Astrocyte (in vitro differentiated cells and primary cell): Measurements from ENCODE around the gene PTCD3. TPM values are rescaled to one million over a fixed set of nuclear protein-coding genes. Genes with fewer than 3 reads are reported as not detected.

Source experiments
- DNase-seq: peaks from one replicate; pipeline ENCODE4 v3.0.0-alpha.2; 2010; ENCODE audit warnings: low read depth
- FAIRE-seq: peaks from 2 replicates; lab custom pipeline; 2011; peaks lifted over from hg19 to GRCh38; lab: Jason Lieb, UNC
- H2AFZ ChIP-seq: 2 replicates; pipeline ENCODE4 v1.6.0; 2012; ENCODE audit warnings: low read depth, low read length, inconsistent platforms
- H3K27ac ChIP-seq: 2 replicates; pipeline ENCODE4 v1.5.1; 2011; ENCODE audit warnings: low read depth, low read length, inconsistent platforms
- H3K27me3 ChIP-seq: 2 replicates; pipeline ENCODE4 v1.6.0; 2011; ENCODE audit warnings: low read length, inconsistent platforms; ENCODE audit not compliant: insufficient read depth
- H3K36me3 ChIP-seq: 2 replicates; pipeline ENCODE4 v1.5.1; 2011; ENCODE audit warnings: low read length, inconsistent platforms; ENCODE audit not compliant: insufficient read depth
- H3K4me1 ChIP-seq: 2 replicates; pipeline ENCODE4 v1.5.1; 2011; ENCODE audit warnings: low read length, inconsistent platforms; ENCODE audit not compliant: insufficient read depth
- H3K4me2 ChIP-seq: 2 replicates; pipeline ENCODE4 v1.6.0; 2012; ENCODE audit warnings: low read length, inconsistent platforms
- H3K4me3 ChIP-seq: 2 replicates; pipeline ENCODE4 v1.5.1; 2011; ENCODE audit warnings: low read depth, mild to moderate bottlenecking, low read length, inconsistent platforms; ENCODE audit not compliant: insufficient read depth
- H3K79me2 ChIP-seq: 2 replicates; pipeline ENCODE4 v1.6.0; 2012; ENCODE audit warnings: mild to moderate bottlenecking, low read length, inconsistent platforms; ENCODE audit not compliant: insufficient read depth
- H3K9ac ChIP-seq: 2 replicates; pipeline ENCODE4 v1.6.0; 2012; ENCODE audit warnings: mild to moderate bottlenecking, low read length, inconsistent platforms
- H3K9me3 ChIP-seq: 2 replicates; pipeline ENCODE4 v1.5.1; 2012; ENCODE audit warnings: low read depth, mild to moderate bottlenecking, low read length, inconsistent platforms; ENCODE audit not compliant: insufficient read depth
- H4K20me1 ChIP-seq: 2 replicates; pipeline ENCODE4 v1.6.0; 2012; ENCODE audit warnings: low read length, inconsistent platforms; ENCODE audit not compliant: insufficient read depth
- H3K27ac Mint-ChIP-seq: one replicate; pipeline ENCODE4 v1.8.0; 2021; ENCODE audit warnings: mild to moderate bottlenecking, mixed read lengths; ENCODE audit not compliant: unreplicated experiment
- H3K27me3 Mint-ChIP-seq: one replicate; pipeline ENCODE4 v1.8.0; 2021; ENCODE audit warnings: low read depth, mixed read lengths; ENCODE audit not compliant: unreplicated experiment
- H3K36me3 Mint-ChIP-seq: one replicate; pipeline ENCODE4 v1.8.0; 2021; ENCODE audit warnings: low read depth, mixed read lengths; ENCODE audit not compliant: unreplicated experiment
- H3K4me1 Mint-ChIP-seq: one replicate; pipeline ENCODE4 v1.8.0; 2021; ENCODE audit warnings: low read depth, mixed read lengths; ENCODE audit not compliant: unreplicated experiment
- H3K4me3 Mint-ChIP-seq: one replicate; pipeline ENCODE4 v1.8.0; 2021; ENCODE audit warnings: mild to moderate bottlenecking, moderate library complexity, mixed read lengths; ENCODE audit not compliant: unreplicated experiment
- H3K9me3 Mint-ChIP-seq: one replicate; pipeline ENCODE4 v1.8.0; 2021; ENCODE audit warnings: mild to moderate bottlenecking, mixed read lengths; ENCODE audit not compliant: unreplicated experiment
- CTCF ChIP-seq: IDR thresholded peaks from 2 replicates; pipeline ENCODE4 v1.5.1; 2011; ENCODE audit warnings: low read depth, mild to moderate bottlenecking, inconsistent platforms, low read length, moderate library complexity; ENCODE audit not compliant: insufficient read depth
- EZH2 ChIP-seq: IDR thresholded peaks from 2 replicates; pipeline ENCODE4 v1.6.1; 2012; ENCODE audit warnings: mild to moderate bottlenecking, low read length, inconsistent platforms; ENCODE audit not compliant: insufficient read depth
- total RNA-seq: library from RNA; stranded (reverse); gene quantifications from 2 replicates; pipeline ENCODE4 v1.2.1, GENCODE V29; 2021

Gene PTCD3
- total RNA-seq, 1 donor from 2014 or later = 74.5 TPM

GRCh38 chr2:86150502-86150901 is 44.5 kb downstream of the PTCD3 start:
- H3K9me3 ChIP-seq = no peaks in the 10 kb centered on the region
- H3K27me3 ChIP-seq = no peaks in the 10 kb centered on the region
- Mint-ChIP-seq H3K4me1 (no peaks in the 10 kb centered on the region), H3K4me3 (peak overlapping the region; percentile 40), H3K27me3 (no peaks in the 10 kb centered on the region), H3K36me3 (peaks cover 17% of the 10 kb centered on the region), H3K27ac (no peak overlapping the region), H3K9me3 (no peaks in the 10 kb centered on the region)
- no peaks in the 10 kb centered on the region for H3K4me1 ChIP-seq
- no peaks in the 10 kb centered on the region for H3K79me2 ChIP-seq
- H3K4me3 ChIP-seq = no peak overlapping the region
- no peak overlapping the region for H2AFZ ChIP-seq
- no peak for DNase-seq
- no peak for FAIRE-seq
- TF ChIP-seq CTCF (no peak), EZH2 (no peak)
- peaks cover 12% of the 10 kb centered on the region for H4K20me1 ChIP-seq
- H3K27ac ChIP-seq = no peak overlapping the region
- no peak overlapping the region for H3K9ac ChIP-seq
- H3K4me2 ChIP-seq = no peak overlapping the region
- peaks cover 48% of the 10 kb centered on the region for H3K36me3 ChIP-seq

- Mint-ChIP-seq H3K27me3 (no peaks in the 10 kb centered on the region), H3K36me3 (peaks cover 13% of the 10 kb centered on the region), H3K9me3 (no peaks in the 10 kb centered on the region), H3K4me1 (no peaks in the 10 kb centered on the region), H3K4me3 (no peak overlapping the region), H3K27ac (no peak overlapping the region)
- Histone ChIP-seq H3K27me3 (no peaks in the 10 kb centered on the region), H3K4me1 (no peaks in the 10 kb centered on the region), H3K9me3 (no peaks in the 10 kb centered on the region), H3K79me2 (no peaks in the 10 kb centered on the region), H3K36me3 (peaks cover 42% of the 10 kb centered on the region), H3K4me2 (no peak overlapping the region), H2AFZ (no peak overlapping the region), H3K27ac (no peak overlapping the region), H3K9ac (no peak overlapping the region), H4K20me1 (peaks cover 3% of the 10 kb centered on the region), H3K4me3 (no peak overlapping the region)
- FAIRE-seq (no peak), DNase-seq (no peak)
- no peak for TF ChIP-seq CTCF
- no peak for TF ChIP-seq EZH2
Observed at GRCh38 chr2:86157009-86157556, 51.0 kb downstream of the PTCD3 start.

GRCh38 chr2:86158286-86158685 is 52.3 kb downstream of the PTCD3 start:
- no peaks in the 10 kb centered on the region for H3K79me2 ChIP-seq
- TF ChIP-seq EZH2 (no peak), CTCF (no peak)
- H3K4me3 Mint-ChIP-seq = no peak overlapping the region
- H3K27me3 ChIP-seq = no peaks in the 10 kb centered on the region
- no peak overlapping the region for H3K27ac ChIP-seq
- no peak overlapping the region for H2AFZ ChIP-seq
- H3K9me3 ChIP-seq = no peaks in the 10 kb centered on the region
- FAIRE-seq (no peak), DNase-seq (no peak)
- no peak overlapping the region for H3K27ac Mint-ChIP-seq
- no peaks in the 10 kb centered on the region for H3K4me1 ChIP-seq
- peaks cover 3% of the 10 kb centered on the region for H4K20me1 ChIP-seq
- no peaks in the 10 kb centered on the region for H3K4me1 Mint-ChIP-seq
- H3K36me3 ChIP-seq = peaks cover 49% of the 10 kb centered on the region
- H3K9me3 Mint-ChIP-seq = no peaks in the 10 kb centered on the region
- H3K9ac ChIP-seq = no peak overlapping the region
- no peak overlapping the region for H3K4me3 ChIP-seq
- no peaks in the 10 kb centered on the region for H3K27me3 Mint-ChIP-seq
- H3K36me3 Mint-ChIP-seq = peaks cover 10% of the 10 kb centered on the region
- H3K4me2 ChIP-seq = no peak overlapping the region
